NT2/D1 (cell line): ENCODE results near the gene APOL6.

Source experiments
- DNase-seq: peaks from one replicate; pipeline ENCODE4 v3.0.0-alpha.2; 2011; ENCODE audit warnings: low read depth, low spot score
- H3K27me3 ChIP-seq: 2 replicates; pipeline ENCODE4 v1.6.0; 2011; ENCODE audit warnings: mild to moderate bottlenecking; ENCODE audit not compliant: insufficient read length, insufficient read depth
- H3K36me3 ChIP-seq: 2 replicates; pipeline ENCODE4 v1.6.1; 2011; ENCODE audit warnings: mild to moderate bottlenecking, low read length, mixed read lengths; ENCODE audit not compliant: insufficient read depth, insufficient read length
- H3K4me1 ChIP-seq: 2 replicates; pipeline ENCODE4 v1.5.1; 2011; ENCODE audit not compliant: insufficient read depth, insufficient read length
- H3K4me3 ChIP-seq: 2 replicates; pipeline ENCODE4 v1.5.1; 2011; ENCODE audit warnings: low read depth; ENCODE audit not compliant: insufficient read length
- H3K9ac ChIP-seq: 2 replicates; pipeline ENCODE4 v1.6.0; 2011; ENCODE audit warnings: low read depth; ENCODE audit not compliant: insufficient read length
- H3K9me3 ChIP-seq: 2 replicates; pipeline ENCODE4 v1.5.1; 2011; ENCODE audit warnings: mild to moderate bottlenecking, low read length; ENCODE audit not compliant: insufficient read depth
- SUZ12 ChIP-seq: IDR thresholded peaks from 2 replicates; pipeline ENCODE4 v1.6.1; 2011; ENCODE audit not compliant: insufficient read length, insufficient read depth; ENCODE audit errors: extremely low read depth
- YY1 ChIP-seq: IDR thresholded peaks from 2 replicates; pipeline ENCODE4 v1.6.1; 2011; ENCODE audit not compliant: insufficient read length, insufficient read depth
- ZNF274 ChIP-seq: IDR thresholded peaks from 2 replicates; pipeline ENCODE4 v1.6.1; 2011; ENCODE audit warnings: mild to moderate bottlenecking, low read depth, low read length

Gene APOL6

GRCh38 chr22:35717572-35717971, 69.3 kb downstream of the APOL6 start, which contains the start of gene APOL5:
TSS of gene APOL5 (plus strand) at chr22:35717872. CDS start at chr22:35717872, 0 bp downstream.
- no peak for DNase-seq
- Histone ChIP-seq H3K36me3 (no peaks in the 10 kb centered on the region), H3K27me3 (no peaks in the 10 kb centered on the region), H3K4me3 (no peak within 1 kb of the TSS), H3K9me3 (no peaks in the 10 kb centered on the region), H3K9ac (no peak within 1 kb of the TSS), H3K4me1 (no peaks in the 10 kb centered on the region)
- TF ChIP-seq YY1 (no peak), SUZ12 (no peak), ZNF274 (no peak)
